Osteocyte (in vitro differentiated cells): Measurements from ENCODE around the gene DRD1. TPM values are rescaled to one million over a fixed set of nuclear protein-coding genes. Genes with fewer than 3 reads are reported as not detected.

Experiments
- DNase-seq: peaks from one replicate; pipeline ENCODE4 v3.0.0; 2021; ENCODE audit warnings: mixed read lengths; ENCODE audit not compliant: unreplicated experiment; ENCODE audit errors: extremely low spot score
- H3K27ac Mint-ChIP-seq: one replicate; pipeline ENCODE4 v1.8.0; 2021; ENCODE audit warnings: mild to moderate bottlenecking, mixed read lengths; ENCODE audit not compliant: unreplicated experiment
- H3K27me3 Mint-ChIP-seq: one replicate; pipeline ENCODE4 v1.8.0; 2021; ENCODE audit warnings: mixed read lengths; ENCODE audit not compliant: unreplicated experiment
- H3K36me3 Mint-ChIP-seq: one replicate; pipeline ENCODE4 v1.8.0; 2021; ENCODE audit warnings: mixed read lengths; ENCODE audit not compliant: unreplicated experiment
- H3K4me1 Mint-ChIP-seq: one replicate; pipeline ENCODE4 v1.8.0; 2021; ENCODE audit warnings: mixed read lengths; ENCODE audit not compliant: unreplicated experiment
- H3K4me3 Mint-ChIP-seq: one replicate; pipeline ENCODE4 v1.8.0; 2021; ENCODE audit warnings: mild to moderate bottlenecking, moderate library complexity, mixed read lengths; ENCODE audit not compliant: unreplicated experiment
- H3K9me3 Mint-ChIP-seq: one replicate; pipeline ENCODE4 v1.8.0; 2021; ENCODE audit warnings: mixed read lengths; ENCODE audit not compliant: unreplicated experiment
- CTCF ChIP-seq: fragments of 200-600 bp; sonication (generic); IDR thresholded peaks from 2 replicates; pipeline ENCODE4 v1.5.0; 2021; ENCODE audit warnings: antibody characterized with exemption, mild to moderate bottlenecking, moderate library complexity
- total RNA-seq: library from RNA; stranded (reverse); gene quantifications from 2 replicates; pipeline ENCODE4 v1.2.1, GENCODE V29; 2021

The DRD1 gene
- total RNA-seq, 1 donor from 2014 or later, result not detected

GRCh38 chr5:175472378-175472777 is 28.4 kb upstream of the DRD1 start:
- Mint-ChIP-seq H3K27ac (no peak overlapping the region), H3K36me3 (no peaks in the 10 kb centered on the region), H3K9me3 (no peaks in the 10 kb centered on the region), H3K4me3 (no peak overlapping the region), H3K4me1 (no peaks in the 10 kb centered on the region), H3K27me3 (peaks cover 54% of the 10 kb centered on the region)
- TF ChIP-seq CTCF, result no peak
- DNase-seq, result no peak

- no peaks in the 10 kb centered on the region for H3K4me1 Mint-ChIP-seq
- no peak for DNase-seq
- no peak overlapping the region for H3K4me3 Mint-ChIP-seq
- H3K27me3 Mint-ChIP-seq, result peaks cover 59% of the 10 kb centered on the region
- H3K36me3 Mint-ChIP-seq, result no peaks in the 10 kb centered on the region
- no peak for TF ChIP-seq CTCF
- H3K27ac Mint-ChIP-seq, result no peak overlapping the region
- no peaks in the 10 kb centered on the region for H3K9me3 Mint-ChIP-seq
These were observed 27.6 kb upstream of the DRD1 start for GRCh38 chr5:175471628-175472027.

GRCh38 chr5:175471196-175471595 is 27.2 kb upstream of the DRD1 start:
- no peak overlapping the region for H3K4me3 Mint-ChIP-seq
- no peak for DNase-seq
- no peaks in the 10 kb centered on the region for H3K36me3 Mint-ChIP-seq
- peaks cover 59% of the 10 kb centered on the region for H3K27me3 Mint-ChIP-seq
- no peak overlapping the region for H3K27ac Mint-ChIP-seq
- H3K9me3 Mint-ChIP-seq, result no peaks in the 10 kb centered on the region
- TF ChIP-seq CTCF, result no peak
- no peaks in the 10 kb centered on the region for H3K4me1 Mint-ChIP-seq

GRCh38 chr5:175470781-175471180 is 26.8 kb upstream of the DRD1 start:
- no peaks in the 10 kb centered on the region for H3K4me1 Mint-ChIP-seq
- no peak overlapping the region for H3K4me3 Mint-ChIP-seq
- peaks cover 59% of the 10 kb centered on the region for H3K27me3 Mint-ChIP-seq
- DNase-seq, result no peak
- no peaks in the 10 kb centered on the region for H3K36me3 Mint-ChIP-seq
- TF ChIP-seq CTCF, result no peak
- no peak overlapping the region for H3K27ac Mint-ChIP-seq
- no peaks in the 10 kb centered on the region for H3K9me3 Mint-ChIP-seq

GRCh38 chr5:175469916-175470315 is 25.9 kb upstream of the DRD1 start:
- H3K36me3 Mint-ChIP-seq, result no peaks in the 10 kb centered on the region
- TF ChIP-seq CTCF, result no peak
- no peaks in the 10 kb centered on the region for H3K4me1 Mint-ChIP-seq
- H3K4me3 Mint-ChIP-seq, result no peak overlapping the region
- H3K27ac Mint-ChIP-seq, result no peak overlapping the region
- DNase-seq, result no peak
- H3K27me3 Mint-ChIP-seq, result peaks cover 56% of the 10 kb centered on the region
- H3K9me3 Mint-ChIP-seq, result no peaks in the 10 kb centered on the region
